ENCODE data around the gene APOL6.
"Not testable (repeated sequence)": the region's sequence is repeated elsewhere in the genome, so short reads cannot be mapped to it uniquely, and the experiment has no call there.

Gene APOL6

DNA sequence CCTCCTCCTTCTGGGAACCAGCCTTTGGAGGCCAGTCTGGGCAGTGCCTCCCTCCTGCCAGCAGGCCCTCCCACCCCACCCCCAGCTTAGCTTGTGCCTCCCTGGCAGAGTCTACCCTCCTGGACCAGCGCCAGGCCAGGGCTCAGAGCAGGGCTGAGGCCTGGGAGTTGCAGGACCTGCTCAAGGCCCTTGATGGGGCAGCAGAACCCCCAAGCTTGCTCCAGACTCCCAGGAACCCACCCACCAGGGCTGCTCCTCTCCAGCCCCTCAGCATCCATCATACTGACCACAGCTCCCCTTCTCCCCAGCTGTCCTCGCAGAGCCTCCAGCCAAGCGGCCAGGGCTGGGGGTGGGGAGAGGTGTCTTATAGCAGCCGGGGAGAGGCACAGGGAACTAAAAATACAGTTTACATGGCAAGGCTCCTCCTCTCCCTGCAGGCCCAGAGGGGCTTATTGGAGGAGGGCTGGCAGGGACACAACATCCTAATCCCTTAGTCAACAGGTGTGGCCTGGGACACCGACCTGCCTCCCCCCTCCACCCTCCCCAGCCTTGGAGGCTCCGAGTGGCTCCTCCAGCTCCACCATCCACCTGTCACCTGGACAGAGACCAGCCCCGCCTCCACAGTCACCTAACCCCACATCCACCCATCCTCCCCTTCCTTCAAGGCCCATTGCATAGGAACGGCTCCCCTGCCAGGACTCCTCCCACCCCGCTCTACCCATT is 25.9 kb upstream of the APOL6 start:
- no peak overlapping the region for H3K4me3 ChIP-seq (replicated peaks; ENCODE audit: low read depth, low read length)
- DNase-seq (ENCODE audit: low read depth) = no peak
- TF ChIP-seq, protein P1, sequence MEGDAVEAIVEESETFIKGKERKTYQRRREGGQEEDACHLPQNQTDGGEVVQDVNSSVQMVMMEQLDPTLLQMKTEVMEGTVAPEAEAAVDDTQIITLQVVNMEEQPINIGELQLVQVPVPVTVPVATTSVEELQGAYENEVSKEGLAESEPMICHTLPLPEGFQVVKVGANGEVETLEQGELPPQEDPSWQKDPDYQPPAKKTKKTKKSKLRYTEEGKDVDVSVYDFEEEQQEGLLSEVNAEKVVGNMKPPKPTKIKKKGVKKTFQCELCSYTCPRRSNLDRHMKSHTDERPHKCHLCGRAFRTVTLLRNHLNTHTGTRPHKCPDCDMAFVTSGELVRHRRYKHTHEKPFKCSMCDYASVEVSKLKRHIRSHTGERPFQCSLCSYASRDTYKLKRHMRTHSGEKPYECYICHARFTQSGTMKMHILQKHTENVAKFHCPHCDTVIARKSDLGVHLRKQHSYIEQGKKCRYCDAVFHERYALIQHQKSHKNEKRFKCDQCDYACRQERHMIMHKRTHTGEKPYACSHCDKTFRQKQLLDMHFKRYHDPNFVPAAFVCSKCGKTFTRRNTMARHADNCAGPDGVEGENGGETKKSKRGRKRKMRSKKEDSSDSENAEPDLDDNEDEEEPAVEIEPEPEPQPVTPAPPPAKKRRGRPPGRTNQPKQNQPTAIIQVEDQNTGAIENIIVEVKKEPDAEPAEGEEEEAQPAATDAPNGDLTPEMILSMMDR (IDR thresholded peaks at IDR 0.05; ENCODE audit: low read length, missing control alignments) = no peak

DNA sequence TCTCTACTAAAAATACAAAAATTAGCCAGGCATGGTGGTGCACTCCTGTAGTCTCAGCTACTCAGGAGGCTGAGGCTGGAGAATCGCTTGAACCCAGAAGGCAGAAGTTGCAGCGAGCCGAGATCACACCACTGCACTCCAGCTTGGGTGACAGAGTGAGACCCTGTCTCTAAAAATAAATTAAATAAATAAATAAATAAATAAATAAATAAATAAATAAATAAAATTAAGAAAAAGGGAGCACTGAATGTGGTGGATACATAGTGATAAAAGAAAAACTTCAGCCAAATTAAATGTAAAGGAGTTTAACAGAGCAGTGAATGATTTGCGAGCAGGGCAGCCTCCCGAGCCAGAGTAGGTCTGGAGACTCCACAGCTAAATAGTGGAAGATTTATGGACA is 24.4 kb upstream of the APOL6 start:
- not testable (repeated sequence) for H3K4me3 ChIP-seq (replicated peaks; ENCODE audit: low read depth, low read length); DNase-seq (ENCODE audit: low read depth)

- TF ChIP-seq, protein P1 (IDR thresholded peaks at IDR 0.05; ENCODE audit: low read length, missing control alignments) = no peak
- DNase-seq (ENCODE audit: low read depth) = no peak
- H3K4me3 ChIP-seq (replicated peaks; ENCODE audit: low read depth, low read length) = no peak overlapping the region
These were observed 23.7 kb upstream of the APOL6 start for GRCh38 chr22:35624547-35624946.

DNA sequence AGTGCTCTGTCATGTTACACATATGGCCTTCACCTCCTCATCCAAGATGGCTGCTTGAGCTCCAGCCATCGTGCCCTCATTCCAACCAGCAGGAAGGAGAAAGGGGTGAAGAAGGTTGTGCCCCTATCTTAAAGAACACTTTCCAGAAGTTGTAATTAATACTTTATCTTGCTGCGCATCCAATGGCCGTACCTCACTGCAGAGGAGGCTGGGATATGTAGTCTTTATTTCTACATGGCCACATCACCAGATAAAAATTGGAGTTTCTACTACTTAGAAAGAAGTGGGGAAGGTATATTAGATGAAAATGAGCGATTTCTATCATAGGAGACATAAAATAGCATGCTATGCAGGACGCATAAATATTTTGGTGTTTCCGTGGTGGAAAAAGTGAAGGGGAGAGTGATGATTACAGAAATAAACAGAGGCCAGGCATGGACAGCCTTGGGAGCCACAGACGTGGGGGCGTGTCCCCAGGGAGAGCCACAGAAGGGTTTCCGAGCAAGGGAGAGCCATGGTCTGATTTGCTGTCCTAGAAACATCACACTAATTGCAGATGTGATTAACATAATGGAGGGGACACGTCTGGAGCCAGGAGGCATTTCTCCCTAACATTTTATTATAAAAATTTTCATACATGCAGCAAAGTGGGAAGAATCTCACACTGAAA is 22.3 kb upstream of the APOL6 start:
- TF ChIP-seq, protein P1 (IDR thresholded peaks at IDR 0.05; ENCODE audit: low read length, missing control alignments) = no peak
- no peak for DNase-seq (ENCODE audit: low read depth)
- no peak overlapping the region for H3K4me3 ChIP-seq (replicated peaks; ENCODE audit: low read depth, low read length)

DNA sequence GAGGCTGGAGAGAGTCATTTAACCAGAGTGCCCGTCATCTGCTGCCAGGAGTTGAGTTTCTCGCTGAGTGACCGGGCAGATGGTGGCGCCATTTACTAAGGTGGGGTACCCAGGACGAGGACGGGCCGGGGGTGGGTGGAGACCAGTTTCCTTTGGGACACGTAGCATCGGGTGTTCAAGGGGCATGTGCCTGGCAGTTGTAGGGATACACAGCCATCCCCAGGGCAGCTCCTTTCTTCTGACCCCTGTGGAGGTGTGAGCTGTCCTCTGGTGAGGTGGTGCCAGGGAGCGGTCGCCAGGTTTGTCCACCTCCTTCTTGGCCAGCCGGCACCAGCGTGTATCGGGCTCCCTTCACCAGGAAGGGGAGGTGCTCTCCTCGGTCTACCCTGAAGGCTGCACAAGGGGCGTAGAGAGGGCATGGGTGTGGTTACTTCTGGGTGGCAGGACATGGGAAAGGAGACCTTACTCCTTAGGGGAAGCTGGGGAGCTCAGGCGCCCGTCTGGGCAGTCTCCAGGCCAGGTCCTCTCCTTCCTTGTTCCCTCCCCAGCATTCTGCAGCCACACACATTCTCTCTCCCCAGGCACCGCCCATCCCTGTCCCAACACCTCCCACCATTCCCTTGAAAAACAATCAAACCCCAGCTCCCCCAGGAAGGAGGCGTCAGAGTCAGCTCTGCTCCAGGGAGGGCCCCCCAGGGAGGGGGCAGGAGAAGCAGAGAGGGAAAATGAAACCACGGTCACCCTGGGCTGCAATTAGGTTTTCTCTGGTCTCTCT is 20.8 kb upstream of the APOL6 start:
- TF ChIP-seq, protein P1 (IDR thresholded peaks at IDR 0.05; ENCODE audit: low read length, missing control alignments) = peak; percentile 56
- DNase-seq (ENCODE audit: low read depth) = peak; percentile 91
- peak overlapping the region; percentile 63 for H3K4me3 ChIP-seq (replicated peaks; ENCODE audit: low read depth, low read length)

DNA sequence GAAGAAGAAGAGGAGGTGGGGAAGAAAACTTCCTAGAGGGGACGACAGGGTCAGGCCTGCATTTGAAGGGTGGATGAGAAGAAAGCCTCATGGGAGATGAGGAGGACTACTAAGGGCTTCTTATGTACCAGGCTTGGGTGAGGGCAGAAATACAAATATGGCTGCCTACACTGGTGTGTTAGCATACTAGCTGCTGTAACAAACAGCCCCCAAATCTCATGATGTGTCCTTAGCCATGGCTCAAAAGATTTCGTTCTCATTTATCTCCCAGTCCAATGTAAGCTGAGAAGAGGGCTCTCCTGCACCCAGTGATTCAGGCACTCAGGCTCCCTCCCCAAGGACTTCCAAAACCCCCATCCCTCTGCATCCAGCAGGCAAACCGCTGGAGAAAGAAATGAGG is 19.5 kb upstream of the APOL6 start:
- H3K4me3 ChIP-seq (replicated peaks; ENCODE audit: low read depth, low read length) = no peak overlapping the region
- TF ChIP-seq, protein P1 (IDR thresholded peaks at IDR 0.05; ENCODE audit: low read length, missing control alignments) = no peak
- DNase-seq (ENCODE audit: low read depth) = no peak
